ENCODE data around the gene BRINP1. TPM values are rescaled to one million over a fixed set of nuclear protein-coding genes. Genes with fewer than 3 reads are reported as not detected.

Gene BRINP1
- total and polyA plus RNA-seq, 3 donors from 2014 or later, result 1.2 to 1.8 (median 1.7) TPM

DNA sequence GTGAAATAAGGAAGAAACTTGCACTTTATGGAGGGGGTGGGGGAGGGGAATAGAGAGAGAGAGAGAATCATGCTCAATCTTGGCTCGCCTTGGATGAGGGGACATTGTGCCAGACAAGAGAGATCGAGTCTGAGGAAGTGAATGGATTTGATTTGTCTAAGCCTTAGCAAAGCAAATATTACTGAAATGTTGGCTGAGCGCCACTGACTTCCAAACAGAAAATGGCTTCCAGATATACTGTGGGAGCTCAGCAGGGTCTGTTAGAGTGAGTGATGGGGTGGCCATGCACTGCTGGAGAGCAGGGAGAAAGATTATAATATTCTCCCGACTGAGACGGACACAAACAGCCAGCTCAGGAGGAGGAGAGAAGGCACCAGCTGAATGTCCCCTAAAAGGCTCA lies 34.5 kb downstream of the BRINP1 start:
- H3K9me3 ChIP-seq, result no peaks in the 10 kb centered on the region
- no peaks in the 10 kb centered on the region for H3K4me1 ChIP-seq
- H3K27me3 ChIP-seq, result no peaks in the 10 kb centered on the region
- no peaks in the 10 kb centered on the region for H3K36me3 ChIP-seq (ENCODE audit: low read depth, missing control alignments)
- TF ChIP-seq CTCF (IDR thresholded peaks at IDR 0.05) (no peak), POLR2A (IDR thresholded peaks at IDR 0.05) (no peak)
- intact Hi-C loops (cut with DNase I; ENCODE audit: low total_unique reads), result no loop called here
- no peak for DNase-seq
- H3K4me3 ChIP-seq, result no peak overlapping the region
- H3K27ac ChIP-seq, result no peak overlapping the region
- 68 to 80% methylated on average over 5 of the region's 5 CpGs for WGBS, 2 donors

- Histone ChIP-seq H3K4me1 (no peaks in the 10 kb centered on the region), H3K9me3 (no peaks in the 10 kb centered on the region), H3K4me3 (no peak overlapping the region), H3K36me3 (ENCODE audit: low read depth, missing control alignments) (no peaks in the 10 kb centered on the region), H3K27ac (no peak overlapping the region), H3K27me3 (no peaks in the 10 kb centered on the region)
- intact Hi-C loops (cut with DNase I; ENCODE audit: low total_unique reads), result no loop called here
- DNase-seq, result no peak
- 71 to 76% methylated on average over 4 of the region's 4 CpGs for WGBS, 2 donors
- TF ChIP-seq POLR2A (IDR thresholded peaks at IDR 0.05) (no peak), CTCF (IDR thresholded peaks at IDR 0.05) (no peak)
Observed at GRCh38 chr9:119333507-119334229, 35.6 kb downstream of the BRINP1 start.

DNA sequence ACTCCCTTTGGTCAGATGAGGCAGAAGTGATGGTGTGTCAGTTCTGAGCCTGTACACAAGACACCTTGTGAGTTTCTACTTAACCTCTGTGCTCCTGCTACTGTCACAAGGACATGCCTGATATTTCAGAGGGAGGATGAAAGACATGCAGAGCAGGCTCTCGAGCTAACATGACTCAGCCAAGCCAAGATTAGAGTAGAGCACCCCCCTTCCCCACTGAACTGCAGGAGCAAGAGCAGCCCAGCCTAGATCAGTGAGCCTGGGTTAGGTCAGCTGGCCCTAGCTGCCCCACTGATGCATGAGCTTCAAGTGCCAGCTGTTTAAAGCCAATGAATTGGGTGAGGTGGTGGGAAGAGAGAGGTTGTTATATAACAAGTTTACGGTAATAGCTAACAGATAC lies 36.7 kb downstream of the BRINP1 start:
- intact Hi-C loops (cut with DNase I; ENCODE audit: low total_unique reads), result no loop called here
- Histone ChIP-seq H3K4me3 (no peak overlapping the region), H3K27me3 (no peaks in the 10 kb centered on the region), H3K9me3 (no peaks in the 10 kb centered on the region), H3K4me1 (no peaks in the 10 kb centered on the region), H3K27ac (no peak overlapping the region), H3K36me3 (ENCODE audit: low read depth, missing control alignments) (no peaks in the 10 kb centered on the region)
- WGBS, 2 donors, result 68 to 85% methylated on average over 2 of the region's 2 CpGs
- no peak for DNase-seq
- TF ChIP-seq CTCF (IDR thresholded peaks at IDR 0.05) (no peak), POLR2A (IDR thresholded peaks at IDR 0.05) (no peak)

GRCh38 chr9:119322184-119322583 lies 47.1 kb downstream of the BRINP1 start:
- 19 to 25% methylated on average over 6 to 7 of the region's 7 CpGs for WGBS, 2 donors
- H3K27me3 ChIP-seq, result no peaks in the 10 kb centered on the region
- H3K4me3 ChIP-seq, result no peak overlapping the region
- DNase-seq, result peak; percentile 86
- H3K36me3 ChIP-seq (ENCODE audit: low read depth, missing control alignments), result no peaks in the 10 kb centered on the region
- no peaks in the 10 kb centered on the region for H3K9me3 ChIP-seq
- H3K27ac ChIP-seq, result no peak overlapping the region
- peaks cover 13% of the 10 kb centered on the region for H3K4me1 ChIP-seq
- intact Hi-C loops (cut with DNase I; ENCODE audit: low total_unique reads), result no loop called here
- TF ChIP-seq CTCF (IDR thresholded peaks at IDR 0.05) (no peak), POLR2A (IDR thresholded peaks at IDR 0.05) (no peak)

DNA sequence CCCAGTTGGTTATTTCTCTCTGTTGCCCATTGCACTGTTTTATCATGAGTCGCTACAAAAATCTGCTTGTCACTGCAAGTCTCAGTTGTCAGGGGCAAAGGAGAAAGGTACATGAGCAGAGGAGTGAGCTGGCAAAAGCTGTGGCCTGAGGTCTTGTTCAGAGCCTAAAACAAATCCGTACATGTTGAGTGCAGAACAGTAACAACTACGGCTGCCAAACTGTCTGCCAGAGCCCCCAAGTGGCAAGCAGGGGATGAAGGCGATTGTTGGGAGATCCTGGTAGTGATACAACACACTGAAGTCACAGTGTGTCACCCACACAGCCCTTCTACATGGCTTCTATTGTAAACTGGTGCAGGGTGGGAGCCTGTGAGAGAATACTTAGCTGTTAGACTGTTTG lies 50.9 kb downstream of the BRINP1 start:
- DNase-seq, result no peak
- no peak for TF ChIP-seq POLR2A (IDR thresholded peaks at IDR 0.05)
- no peak for TF ChIP-seq CTCF (IDR thresholded peaks at IDR 0.05)

More for the DNA sequence above, 50.9 kb downstream of the BRINP1 start:
- no peaks in the 10 kb centered on the region for H3K36me3 ChIP-seq (ENCODE audit: low read depth, missing control alignments)
- WGBS, 2 donors, result 27 to 38% methylated on average over 4 of the region's 4 CpGs
- no peaks in the 10 kb centered on the region for H3K9me3 ChIP-seq
- H3K4me3 ChIP-seq, result no peak overlapping the region
- intact Hi-C loops (cut with DNase I; ENCODE audit: low total_unique reads), result no loop called here
- H3K4me1 ChIP-seq, result peaks cover 13% of the 10 kb centered on the region
- H3K27me3 ChIP-seq, result no peaks in the 10 kb centered on the region
- no peak overlapping the region for H3K27ac ChIP-seq
